GM23338 (cell line): ENCODE data around the gene GALNT3. TPM values are rescaled to one million over a fixed set of nuclear protein-coding genes. Genes with fewer than 3 reads are reported as not detected.

Experiments used
- ATAC-seq: fragments of 200-7000 bp; cut with Tn5 transposase; 3 replicates; pipeline ENCODE4 v1.9.1; 2020
- DNase-seq: peaks from one replicate; pipeline ENCODE4 v3.0.0-alpha.2; 2015; ENCODE audit warnings: low spot score
- H2AFZ ChIP-seq: fragments of 200-600 bp; sonication (generic); 2 replicates; pipeline ENCODE4 v1.8.0; 2016; ENCODE audit warnings: antibody characterized with exemption, mild to moderate bottlenecking, moderate library complexity
- H3F3A ChIP-seq: fragments of 200-600 bp; sonication (generic); replicated peaks from 2 replicates; pipeline ENCODE4 v1.8.0; 2017; ENCODE audit warnings: antibody characterized with exemption, mixed run types, low read depth
- H3K27ac ChIP-seq: fragments of 200-600 bp; sonication (generic); 2 replicates; pipeline ENCODE4 v1.6.1; 2016; ENCODE audit warnings: low read depth
- H3K27me3 ChIP-seq: fragments of 200-600 bp; sonication (generic); 2 replicates; pipeline ENCODE4 v1.8.0; 2016; ENCODE audit warnings: mild to moderate bottlenecking, mixed run types, moderate library complexity; ENCODE audit not compliant: insufficient read depth
- H3K36me3 ChIP-seq: fragments of 200-600 bp; sonication (generic); 2 replicates; pipeline ENCODE4 v1.8.0; 2016; ENCODE audit warnings: mild to moderate bottlenecking; ENCODE audit not compliant: insufficient read depth
- H3K4me1 ChIP-seq: fragments of 200-600 bp; sonication (generic); 2 replicates; pipeline ENCODE4 v1.8.0; 2016; ENCODE audit warnings: mild to moderate bottlenecking, moderate library complexity; ENCODE audit not compliant: insufficient read depth
- H3K4me2 ChIP-seq: fragments of 200-600 bp; sonication (generic); 2 replicates; pipeline ENCODE4 v1.7.1; 2017; ENCODE audit warnings: mixed run types
- H3K4me3 ChIP-seq: fragments of 200-600 bp; sonication (generic); 2 replicates; pipeline ENCODE4 v1.6.1; 2016; ENCODE audit warnings: mixed run types
- H3K79me2 ChIP-seq: fragments of 200-600 bp; sonication (generic); replicated peaks from 2 replicates; pipeline ENCODE4 v1.8.0; 2017; ENCODE audit warnings: mild to moderate bottlenecking; ENCODE audit not compliant: insufficient read depth
- H3K9me2 ChIP-seq: fragments of 200-600 bp; sonication (generic); 2 replicates; pipeline ENCODE4 v1.8.0; 2017; ENCODE audit not compliant: insufficient read depth
- H4K20me1 ChIP-seq: fragments of 200-600 bp; sonication (generic); replicated peaks from 2 replicates; pipeline ENCODE4 v1.8.0; 2017; ENCODE audit warnings: mild to moderate bottlenecking; ENCODE audit not compliant: insufficient read depth
- H3K27ac Mint-ChIP-seq: 2 replicates; pipeline ENCODE4 v1.8.0; 2020; ENCODE audit warnings: inconsistent platforms, mild to moderate bottlenecking, moderate library complexity, mixed read lengths
- H3K27me3 Mint-ChIP-seq: 3 replicates; pipeline ENCODE4 v1.8.0; 2022; ENCODE audit warnings: low read depth, mild to moderate bottlenecking, moderate library complexity, mixed read lengths, inconsistent platforms; ENCODE audit not compliant: insufficient read depth, poor library complexity
- H3K36me3 Mint-ChIP-seq: 3 replicates; pipeline ENCODE4 v1.8.0; 2021; ENCODE audit warnings: low read depth, mild to moderate bottlenecking, inconsistent platforms, moderate library complexity, mixed read lengths
- H3K4me1 Mint-ChIP-seq: 3 replicates; pipeline ENCODE4 v1.8.0; 2020; ENCODE audit warnings: mild to moderate bottlenecking, inconsistent platforms, mixed read lengths
- H3K4me3 Mint-ChIP-seq: 3 replicates; pipeline ENCODE4 v1.8.0; 2021; ENCODE audit warnings: moderate library complexity, mild to moderate bottlenecking, inconsistent platforms, mixed read lengths
- H3K9me3 Mint-ChIP-seq: 3 replicates; pipeline ENCODE4 v1.8.0; 2020; ENCODE audit warnings: moderate library complexity, mild to moderate bottlenecking, inconsistent platforms, mixed read lengths
- CREB1 ChIP-seq: fragments of 250-450 bp; sonication (Bioruptor Pico); IDR thresholded peaks from 2 replicates; pipeline ENCODE4 v1.5.0; 2020; ENCODE audit warnings: low read depth, mild to moderate bottlenecking, moderate library complexity
- ETS1 ChIP-seq: IDR thresholded peaks from 2 replicates; pipeline ENCODE4 v1.6.1; 2016; ENCODE audit warnings: antibody characterized with exemption
- EZH2 ChIP-seq: fragments of 200-600 bp; sonication (generic); IDR thresholded peaks from one replicate; pipeline ENCODE4 v1.8.0; 2017; ENCODE audit warnings: antibody characterized with exemption, mild to moderate bottlenecking, low read depth; ENCODE audit not compliant: unreplicated experiment
- EZH2phosphoT487 ChIP-seq: fragments of 200-600 bp; sonication (generic); IDR thresholded peaks from one replicate; pipeline ENCODE4 v1.8.1; 2018; ENCODE audit warnings: antibody characterized with exemption; ENCODE audit not compliant: unreplicated experiment
- JUNB ChIP-seq: IDR thresholded peaks from one replicate; pipeline ENCODE4 v1.6.1; 2016; ENCODE audit warnings: antibody characterized with exemption; ENCODE audit not compliant: unreplicated experiment
- NANOG ChIP-seq: IDR thresholded peaks from 2 replicates; pipeline ENCODE4 v1.6.1; 2016; ENCODE audit warnings: antibody characterized with exemption, borderline replicate concordance
- POLR2AphosphoS5 ChIP-seq: IDR thresholded peaks from 2 replicates; pipeline ENCODE4 v1.6.1; 2016; ENCODE audit warnings: antibody characterized with exemption, low read depth
- REST ChIP-seq: IDR thresholded peaks from one replicate; pipeline ENCODE4 v1.6.1; 2018; ENCODE audit warnings: antibody characterized with exemption; ENCODE audit not compliant: unreplicated experiment
- STAT1 ChIP-seq: IDR thresholded peaks from one replicate; pipeline ENCODE4 v1.6.1; 2016; ENCODE audit warnings: antibody characterized with exemption; ENCODE audit not compliant: unreplicated experiment
- ZNF114 ChIP-seq: fragments of 250-450 bp; sonication (Bioruptor Pico); IDR thresholded peaks from 2 replicates; pipeline ENCODE4 v1.5.0; 2020; ENCODE audit warnings: mild to moderate bottlenecking, moderate library complexity
- ZNF331 ChIP-seq: fragments of 250-450 bp; sonication (Bioruptor Pico); IDR thresholded peaks from 2 replicates; pipeline ENCODE4 v1.5.0; 2020; ENCODE audit warnings: low read depth, mild to moderate bottlenecking, moderate library complexity
- polyA plus RNA-seq: library from polyadenylated mRNA; unstranded; fragments of >200 nt; fragmentation: Nextera tagmentation; extraction: Ambion mirVana; gene quantifications from 2 replicates; pipeline ENCODE4 v1.2.1, GENCODE V29; 2016
- total RNA-seq: library from RNA; depleted of rRNA; stranded (reverse); fragments of >200 nt; shearing (Covaris generic); gene quantifications from 2 replicates; pipeline ENCODE4 v1.2.3, GENCODE V29; 2014
- TF ChIP-seq, protein P1 (sequence below): fragments of 250-450 bp; sonication (Bioruptor Pico); IDR thresholded peaks from 2 replicates; pipeline ENCODE4 v1.5.0; 2020; ENCODE audit warnings: mild to moderate bottlenecking, moderate library complexity
- TF ChIP-seq, protein P2 (sequence below), 2 experiments: fragments of 200-600 bp in 1 of 2; sonication (generic) in 1 of 2; conservative IDR thresholded peaks; 2 replicates each; pipeline versions ENCODE4 v1.5.1 to v1.6.1; 2016 to 2017; ENCODE audit warnings: antibody characterized with exemption in 2 of 2, low read depth in 2 of 2, mild to moderate bottlenecking in 2 of 2, moderate library complexity in 1 of 2

The GALNT3 gene
- total and polyA plus RNA-seq, 2 experiments from 2014 or later = 16.8 to 17.1 TPM

- H3K36me3 ChIP-seq = no peaks in the 10 kb centered on the region
- no peaks in the 10 kb centered on the region for H3K9me2 ChIP-seq
- no peak overlapping the region for H2AFZ ChIP-seq
- H3K4me3 ChIP-seq = no peak overlapping the region
- Mint-ChIP-seq H3K9me3 (peaks cover 7% of the 10 kb centered on the region; the same call in 2 of the 3 replicates), H3K4me3 (no peak overlapping the region), H3K36me3 (peaks cover 40% of the 10 kb centered on the region), H3K4me1 (peaks cover 21% of the 10 kb centered on the region), H3K27me3 (peaks cover 6% of the 10 kb centered on the region), H3K27ac (no peak overlapping the region)
- peaks cover 34% of the 10 kb centered on the region for H3K4me1 ChIP-seq
- no peaks in the 10 kb centered on the region for H3K27me3 ChIP-seq
- H3K27ac ChIP-seq = no peak overlapping the region
- no peak overlapping the region for H3K4me2 ChIP-seq
- ATAC-seq (no peak; the same call in 2 of the 3 replicates), DNase-seq (no peak)
- TF ChIP-seq EZH2 = no peak
- no peak for TF ChIP-seq POLR2AphosphoS5
- TF ChIP-seq REST = no peak
- no peak for TF ChIP-seq NANOG
- no peak for TF ChIP-seq ZNF331 (CRISPR knock-in tag)
- TF ChIP-seq ETS1 = no peak
- no peak for TF ChIP-seq ZNF114 (CRISPR knock-in tag)
- TF ChIP-seq, protein P1, sequence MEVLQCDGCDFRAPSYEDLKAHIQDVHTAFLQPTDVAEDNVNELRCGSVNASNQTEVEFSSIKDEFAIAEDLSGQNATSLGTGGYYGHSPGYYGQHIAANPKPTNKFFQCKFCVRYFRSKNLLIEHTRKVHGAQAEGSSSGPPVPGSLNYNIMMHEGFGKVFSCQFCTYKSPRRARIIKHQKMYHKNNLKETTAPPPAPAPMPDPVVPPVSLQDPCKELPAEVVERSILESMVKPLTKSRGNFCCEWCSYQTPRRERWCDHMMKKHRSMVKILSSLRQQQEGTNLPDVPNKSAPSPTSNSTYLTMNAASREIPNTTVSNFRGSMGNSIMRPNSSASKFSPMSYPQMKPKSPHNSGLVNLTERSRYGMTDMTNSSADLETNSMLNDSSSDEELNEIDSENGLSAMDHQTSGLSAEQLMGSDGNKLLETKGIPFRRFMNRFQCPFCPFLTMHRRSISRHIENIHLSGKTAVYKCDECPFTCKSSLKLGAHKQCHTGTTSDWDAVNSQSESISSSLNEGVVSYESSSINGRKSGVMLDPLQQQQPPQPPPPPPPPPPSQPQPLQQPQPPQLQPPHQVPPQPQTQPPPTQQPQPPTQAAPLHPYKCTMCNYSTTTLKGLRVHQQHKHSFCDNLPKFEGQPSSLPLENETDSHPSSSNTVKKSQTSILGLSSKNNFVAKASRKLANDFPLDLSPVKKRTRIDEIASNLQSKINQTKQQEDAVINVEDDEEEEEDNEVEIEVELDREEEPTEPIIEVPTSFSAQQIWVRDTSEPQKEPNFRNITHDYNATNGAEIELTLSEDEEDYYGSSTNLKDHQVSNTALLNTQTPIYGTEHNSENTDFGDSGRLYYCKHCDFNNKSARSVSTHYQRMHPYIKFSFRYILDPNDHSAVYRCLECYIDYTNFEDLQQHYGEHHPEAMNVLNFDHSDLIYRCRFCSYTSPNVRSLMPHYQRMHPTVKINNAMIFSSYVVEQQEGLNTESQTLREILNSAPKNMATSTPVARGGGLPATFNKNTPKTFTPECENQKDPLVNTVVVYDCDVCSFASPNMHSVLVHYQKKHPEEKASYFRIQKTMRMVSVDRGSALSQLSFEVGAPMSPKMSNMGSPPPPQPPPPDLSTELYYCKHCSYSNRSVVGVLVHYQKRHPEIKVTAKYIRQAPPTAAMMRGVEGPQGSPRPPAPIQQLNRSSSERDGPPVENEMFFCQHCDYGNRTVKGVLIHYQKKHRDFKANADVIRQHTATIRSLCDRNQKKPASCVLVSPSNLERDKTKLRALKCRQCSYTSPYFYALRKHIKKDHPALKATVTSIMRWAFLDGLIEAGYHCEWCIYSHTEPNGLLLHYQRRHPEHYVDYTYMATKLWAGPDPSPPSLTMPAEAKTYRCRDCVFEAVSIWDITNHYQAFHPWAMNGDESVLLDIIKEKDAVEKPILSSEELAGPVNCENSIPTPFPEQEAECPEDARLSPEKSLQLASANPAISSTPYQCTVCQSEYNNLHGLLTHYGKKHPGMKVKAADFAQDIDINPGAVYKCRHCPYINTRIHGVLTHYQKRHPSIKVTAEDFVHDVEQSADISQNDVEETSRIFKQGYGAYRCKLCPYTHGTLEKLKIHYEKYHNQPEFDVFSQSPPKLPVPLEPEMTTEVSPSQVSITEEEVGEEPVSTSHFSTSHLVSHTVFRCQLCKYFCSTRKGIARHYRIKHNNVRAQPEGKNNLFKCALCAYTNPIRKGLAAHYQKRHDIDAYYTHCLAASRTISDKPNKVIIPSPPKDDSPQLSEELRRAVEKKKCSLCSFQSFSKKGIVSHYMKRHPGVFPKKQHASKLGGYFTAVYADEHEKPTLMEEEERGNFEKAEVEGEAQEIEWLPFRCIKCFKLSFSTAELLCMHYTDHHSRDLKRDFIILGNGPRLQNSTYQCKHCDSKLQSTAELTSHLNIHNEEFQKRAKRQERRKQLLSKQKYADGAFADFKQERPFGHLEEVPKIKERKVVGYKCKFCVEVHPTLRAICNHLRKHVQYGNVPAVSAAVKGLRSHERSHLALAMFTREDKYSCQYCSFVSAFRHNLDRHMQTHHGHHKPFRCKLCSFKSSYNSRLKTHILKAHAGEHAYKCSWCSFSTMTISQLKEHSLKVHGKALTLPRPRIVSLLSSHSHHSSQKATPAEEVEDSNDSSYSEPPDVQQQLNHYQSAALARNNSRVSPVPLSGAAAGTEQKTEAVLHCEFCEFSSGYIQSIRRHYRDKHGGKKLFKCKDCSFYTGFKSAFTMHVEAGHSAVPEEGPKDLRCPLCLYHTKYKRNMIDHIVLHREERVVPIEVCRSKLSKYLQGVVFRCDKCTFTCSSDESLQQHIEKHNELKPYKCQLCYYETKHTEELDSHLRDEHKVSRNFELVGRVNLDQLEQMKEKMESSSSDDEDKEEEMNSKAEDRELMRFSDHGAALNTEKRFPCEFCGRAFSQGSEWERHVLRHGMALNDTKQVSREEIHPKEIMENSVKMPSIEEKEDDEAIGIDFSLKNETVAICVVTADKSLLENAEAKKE (CRISPR knock-in tag) = no peak
- TF ChIP-seq CREB1 (CRISPR knock-in tag) = no peak
- no peak for TF ChIP-seq EZH2phosphoT487
- no peak for TF ChIP-seq JUNB
- no peak for TF ChIP-seq STAT1
- TF ChIP-seq, protein P2, sequence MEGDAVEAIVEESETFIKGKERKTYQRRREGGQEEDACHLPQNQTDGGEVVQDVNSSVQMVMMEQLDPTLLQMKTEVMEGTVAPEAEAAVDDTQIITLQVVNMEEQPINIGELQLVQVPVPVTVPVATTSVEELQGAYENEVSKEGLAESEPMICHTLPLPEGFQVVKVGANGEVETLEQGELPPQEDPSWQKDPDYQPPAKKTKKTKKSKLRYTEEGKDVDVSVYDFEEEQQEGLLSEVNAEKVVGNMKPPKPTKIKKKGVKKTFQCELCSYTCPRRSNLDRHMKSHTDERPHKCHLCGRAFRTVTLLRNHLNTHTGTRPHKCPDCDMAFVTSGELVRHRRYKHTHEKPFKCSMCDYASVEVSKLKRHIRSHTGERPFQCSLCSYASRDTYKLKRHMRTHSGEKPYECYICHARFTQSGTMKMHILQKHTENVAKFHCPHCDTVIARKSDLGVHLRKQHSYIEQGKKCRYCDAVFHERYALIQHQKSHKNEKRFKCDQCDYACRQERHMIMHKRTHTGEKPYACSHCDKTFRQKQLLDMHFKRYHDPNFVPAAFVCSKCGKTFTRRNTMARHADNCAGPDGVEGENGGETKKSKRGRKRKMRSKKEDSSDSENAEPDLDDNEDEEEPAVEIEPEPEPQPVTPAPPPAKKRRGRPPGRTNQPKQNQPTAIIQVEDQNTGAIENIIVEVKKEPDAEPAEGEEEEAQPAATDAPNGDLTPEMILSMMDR (conservative IDR thresholded peaks at IDR 0.05; ENCODE audit: low read depth in 2 of 2) = no peak
- no peaks in the 10 kb centered on the region for H3F3A ChIP-seq
- H4K20me1 ChIP-seq = peaks cover 3% of the 10 kb centered on the region; the same call in 1 of the 2 replicates
- peaks cover 100% of the 10 kb centered on the region for H3K79me2 ChIP-seq
These were observed 14.3 kb downstream of the GALNT3 start for GRCh38 chr2:165779706-165780105.
